ENCODE measurements around the gene PTPMT1.

PTPMT1 gene

DNA sequence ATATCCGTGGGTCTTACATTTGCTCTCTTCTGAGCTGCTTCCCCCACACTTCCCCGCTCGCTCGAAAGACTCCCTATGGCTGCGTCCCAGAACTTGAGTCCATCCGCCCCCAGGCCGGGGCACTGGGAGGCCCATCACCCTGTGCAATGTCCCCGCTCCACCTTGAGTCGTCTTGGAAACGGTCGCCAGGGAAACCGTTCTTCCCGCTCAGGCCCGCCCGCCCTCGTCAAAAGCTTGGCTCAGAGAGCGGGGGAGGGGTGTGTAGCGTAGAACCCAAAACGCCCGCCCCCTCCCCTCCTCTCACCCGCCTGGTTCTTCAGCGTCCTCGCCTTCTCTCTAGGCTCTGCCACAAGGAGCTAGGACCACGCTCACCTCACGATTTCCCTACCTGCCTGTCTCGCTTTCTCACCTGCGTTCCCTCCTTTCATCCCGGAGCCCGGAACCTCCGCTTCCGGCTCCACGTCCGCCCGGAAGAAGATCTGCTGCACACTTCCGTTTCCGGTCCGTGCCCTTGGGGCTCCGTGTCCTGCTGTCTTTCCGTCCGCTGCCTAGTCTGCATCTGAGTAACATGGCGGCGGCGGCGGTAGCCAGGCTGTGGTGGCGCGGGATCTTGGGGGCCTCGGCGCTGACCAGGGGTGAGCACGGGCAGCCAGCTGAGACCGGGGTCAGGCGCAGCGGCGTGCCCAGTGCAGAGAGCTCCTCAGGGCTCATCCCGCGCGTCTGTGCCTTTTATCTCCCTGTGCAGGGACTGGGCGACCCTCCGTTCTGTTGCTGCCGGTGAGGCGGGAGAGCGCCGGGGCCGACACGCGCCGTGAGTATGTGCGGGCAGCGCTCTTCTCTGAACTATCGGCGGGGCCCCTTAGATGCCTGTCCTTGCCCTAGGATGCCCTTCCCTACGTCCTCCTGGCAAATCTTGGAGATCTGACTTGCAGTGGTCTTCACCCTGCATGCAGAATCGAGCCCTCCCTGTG is 13.4 kb downstream of the PTPMT1 start, which contains the start of the genes KBTBD4 and NDUFS3:
TSS of gene KBTBD4 (minus strand) at position 447 of the 971 bp plus-strand sequence. CDS start at position 428, 19 bp downstream.
TSS of gene NDUFS3 (plus strand) at position 551 of the 971 bp plus-strand sequence. CDS start at position 569, 18 bp downstream.
- DNase-seq (ENCODE audit: extremely low read depth in 1 of 2, low read depth in 1 of 2), result peak; percentile 73 to 75

DNA sequence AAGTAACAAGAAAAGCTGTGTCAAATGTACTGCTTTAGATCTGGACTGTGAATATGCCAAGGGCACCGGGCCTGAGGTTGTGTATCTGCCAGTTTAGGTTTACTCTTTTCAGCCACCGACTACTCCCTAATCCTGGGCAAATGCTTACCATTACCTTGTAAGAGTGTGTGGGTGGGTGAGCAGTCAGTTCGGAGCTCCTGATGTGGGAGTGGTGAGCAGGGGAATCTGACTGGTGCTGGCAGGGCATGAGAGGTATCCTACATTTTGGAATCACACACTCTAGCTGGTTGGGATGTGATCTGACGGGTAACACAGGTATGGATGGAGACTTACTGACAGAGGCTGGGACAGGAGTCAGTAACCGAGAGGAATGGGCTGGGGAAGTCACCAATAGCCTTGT is 18.4 kb downstream of the PTPMT1 start:
- DNase-seq (ENCODE audit: extremely low read depth in 1 of 2, low read depth in 1 of 2), result no peak

DNA sequence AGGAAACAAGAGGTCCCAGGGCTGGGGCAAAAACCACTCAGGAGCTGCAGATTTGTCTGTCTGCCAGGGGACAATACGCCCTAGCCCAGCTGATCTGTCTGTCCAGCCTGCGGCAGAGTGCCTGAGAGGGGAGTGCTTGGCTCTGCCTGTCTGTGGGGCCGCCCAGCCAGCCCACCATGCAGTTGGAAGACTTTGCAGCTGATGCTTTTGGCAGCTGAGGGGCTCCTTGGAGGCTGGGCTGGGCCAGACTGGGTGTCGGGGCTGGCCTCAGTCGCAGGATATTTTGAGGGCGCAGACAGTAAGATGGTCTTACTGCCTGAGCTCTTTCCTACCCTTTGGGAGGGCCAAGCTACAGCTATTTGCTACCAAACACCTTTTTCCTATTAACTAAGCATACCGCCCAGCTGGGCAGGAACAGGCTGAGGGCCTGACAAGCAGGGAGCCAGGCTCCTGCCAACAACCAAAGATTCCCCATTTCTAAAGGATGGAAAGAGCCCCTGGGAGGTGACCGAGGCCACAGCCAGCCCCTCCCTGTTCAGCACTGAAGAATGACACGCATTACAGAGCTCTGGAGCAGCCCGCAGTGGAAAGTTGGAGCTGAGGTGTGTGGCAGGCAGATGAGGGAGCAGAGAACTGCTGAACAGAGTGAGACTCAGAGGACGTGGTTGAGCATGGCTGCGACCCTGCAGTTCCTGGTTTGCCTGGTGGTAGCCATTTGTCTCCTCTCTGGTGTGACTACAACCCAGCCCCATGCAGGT is 20.9 kb downstream of the PTPMT1 start, which contains the start of gene FAM180B:
TSS of gene FAM180B (plus strand) at position 581 of the 758 bp plus-strand sequence. CDS start at position 672, 91 bp downstream.
- DNase-seq (ENCODE audit: extremely low read depth in 1 of 2, low read depth in 1 of 2), result no peak

DNA sequence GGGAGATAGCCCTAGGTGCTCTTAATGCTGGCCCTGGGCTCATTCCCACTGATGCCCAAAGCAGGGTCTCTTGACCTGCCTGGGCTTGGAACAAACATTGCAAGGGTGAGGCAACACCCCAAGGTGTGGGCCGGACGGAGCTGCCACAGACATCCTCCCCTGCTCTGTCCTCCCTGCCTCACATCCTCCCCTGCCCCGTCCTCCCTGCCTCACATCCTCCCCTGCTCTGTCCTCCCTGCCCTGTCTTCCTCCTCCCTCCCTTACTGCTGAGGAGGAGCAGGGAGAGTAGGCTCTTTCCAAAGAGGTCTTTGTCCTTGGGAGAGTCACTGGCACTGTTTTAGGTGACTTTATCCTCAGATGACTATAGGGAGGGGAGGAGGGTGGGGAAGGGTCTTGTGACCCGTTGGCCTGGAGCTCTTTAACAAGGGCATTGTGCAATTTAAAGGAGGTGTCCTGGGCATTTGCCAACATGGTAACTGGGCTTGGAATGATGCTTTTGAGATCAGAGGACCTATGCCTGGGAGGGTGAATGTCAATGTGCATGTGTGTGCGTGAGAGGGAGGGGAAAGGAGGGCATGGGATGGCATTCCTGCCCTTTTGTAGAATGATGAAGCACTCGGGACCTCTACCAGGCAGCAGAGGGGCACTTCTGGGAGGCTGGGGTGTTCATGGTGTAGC is 21.8 kb downstream of the PTPMT1 start:
- no peak for DNase-seq (ENCODE audit: extremely low read depth in 1 of 2, low read depth in 1 of 2)

DNA sequence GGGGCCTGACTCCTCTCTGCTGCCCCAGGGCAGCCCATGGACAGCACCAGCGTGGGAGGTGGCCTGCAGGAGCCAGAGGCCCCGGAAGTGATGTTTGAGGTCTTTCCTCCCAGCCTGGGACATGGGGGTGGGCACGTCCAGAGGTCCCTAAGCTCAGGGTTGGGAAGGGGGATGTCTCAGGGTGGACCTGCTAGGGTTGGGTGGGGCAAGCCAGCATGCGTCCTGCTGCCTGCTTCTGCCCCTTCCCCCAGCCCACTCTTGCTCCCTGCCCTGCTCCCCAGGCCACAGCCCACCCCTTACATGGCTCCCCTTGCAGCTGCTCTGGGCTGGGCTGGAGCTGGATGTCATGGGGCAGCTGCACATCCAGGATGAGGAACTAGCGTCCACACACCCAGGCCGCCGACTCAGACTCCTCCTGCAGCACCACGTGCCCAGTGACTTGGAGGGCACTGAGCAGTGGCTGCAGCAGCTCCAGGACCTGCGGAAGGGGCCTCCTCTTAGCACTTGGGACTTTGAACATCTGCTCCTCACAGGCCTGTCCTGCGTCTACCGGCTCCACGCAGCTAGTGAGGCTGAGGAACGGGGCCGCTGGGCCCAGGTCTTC is 22.4 kb downstream of the PTPMT1 start:
- no peak for DNase-seq (ENCODE audit: extremely low read depth in 1 of 2, low read depth in 1 of 2)

DNA sequence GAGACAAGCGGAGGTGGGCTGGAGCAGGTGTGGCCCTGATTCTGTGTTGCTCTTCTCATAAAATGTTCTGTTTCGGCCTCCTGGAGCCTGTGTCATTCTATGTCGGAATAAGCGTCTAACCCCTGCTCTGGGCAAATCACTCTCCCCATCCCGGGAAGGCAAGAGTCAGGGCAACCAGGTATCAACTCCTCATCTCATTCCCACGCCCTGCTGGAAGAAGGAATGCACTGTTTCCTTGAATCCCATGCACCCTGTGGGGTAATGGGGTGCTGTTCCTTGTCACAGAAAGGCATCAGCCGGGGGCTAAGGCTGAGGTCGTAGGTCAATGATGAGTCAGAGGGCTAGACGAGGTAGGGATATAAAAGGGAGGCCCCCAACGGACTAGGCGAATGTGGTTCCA is 23.7 kb downstream of the PTPMT1 start:
- DNase-seq (ENCODE audit: extremely low read depth in 1 of 2, low read depth in 1 of 2), result no peak

DNA sequence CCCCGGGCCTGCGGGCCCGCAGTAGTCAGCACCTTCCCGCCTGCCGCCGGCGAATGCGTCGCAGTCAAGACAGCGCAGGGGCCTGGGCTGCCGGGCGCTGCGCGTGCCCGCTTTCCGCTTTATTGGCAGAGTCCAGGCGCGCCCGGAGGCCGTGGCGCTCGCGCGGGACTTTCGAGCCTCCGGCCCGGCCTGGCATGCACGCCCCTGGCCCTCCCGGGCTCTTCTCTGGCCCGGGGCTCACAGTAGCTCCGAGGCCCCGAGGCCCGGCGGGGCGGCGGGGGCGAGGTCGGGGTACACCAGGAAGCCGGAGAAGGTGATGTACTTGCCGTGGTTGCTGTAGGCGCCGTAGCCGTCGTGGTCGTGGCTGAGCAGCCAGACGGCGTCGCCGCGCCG is 24.2 kb downstream of the PTPMT1 start:
- DNase-seq (ENCODE audit: extremely low read depth in 1 of 2, low read depth in 1 of 2), result no peak

DNA sequence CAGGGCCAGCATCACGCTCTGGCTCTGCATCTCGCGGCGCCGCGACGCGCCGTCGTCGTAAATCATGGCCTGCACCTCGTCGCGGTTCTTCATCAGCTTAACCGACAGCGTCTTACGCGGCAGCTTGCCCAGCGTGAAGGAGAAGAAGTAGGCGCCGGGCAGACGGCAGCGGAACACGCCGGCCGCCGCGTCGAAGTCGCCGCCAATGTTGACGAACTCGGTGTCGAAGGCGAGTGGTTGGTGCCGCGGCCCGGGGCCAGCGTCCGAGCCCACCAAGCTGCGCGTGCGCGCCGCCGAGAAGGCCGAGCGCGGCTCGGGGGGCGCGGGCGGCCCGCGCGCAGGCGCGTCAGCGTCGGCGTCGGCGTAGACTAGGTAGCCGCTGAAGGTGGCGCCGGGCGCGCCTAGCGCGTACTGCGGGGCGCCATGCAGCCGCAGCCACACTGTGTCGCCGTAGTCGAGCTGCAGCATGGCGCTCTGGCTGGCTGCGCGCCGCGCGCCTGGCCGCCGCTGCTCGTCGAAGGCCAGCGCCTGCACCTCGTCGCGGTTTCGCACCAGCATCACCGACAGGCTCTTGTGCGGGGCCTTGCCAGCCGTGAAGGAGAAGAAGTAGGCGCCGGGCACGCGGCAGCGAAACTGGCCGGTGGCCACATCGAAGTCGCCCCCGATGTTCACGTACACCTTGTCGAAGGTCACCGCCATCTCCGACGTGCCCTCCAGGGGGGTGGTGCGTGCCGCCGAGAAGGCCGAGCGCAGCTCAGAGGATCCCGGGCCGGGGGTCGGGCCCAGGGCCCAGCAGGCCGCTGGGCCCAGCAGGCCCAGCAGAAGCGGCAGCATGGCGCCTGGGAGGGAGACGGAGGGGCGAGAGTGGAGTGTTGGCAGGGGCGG is 24.8 kb downstream of the PTPMT1 start:
- no peak for DNase-seq (ENCODE audit: extremely low read depth in 1 of 2, low read depth in 1 of 2)

DNA sequence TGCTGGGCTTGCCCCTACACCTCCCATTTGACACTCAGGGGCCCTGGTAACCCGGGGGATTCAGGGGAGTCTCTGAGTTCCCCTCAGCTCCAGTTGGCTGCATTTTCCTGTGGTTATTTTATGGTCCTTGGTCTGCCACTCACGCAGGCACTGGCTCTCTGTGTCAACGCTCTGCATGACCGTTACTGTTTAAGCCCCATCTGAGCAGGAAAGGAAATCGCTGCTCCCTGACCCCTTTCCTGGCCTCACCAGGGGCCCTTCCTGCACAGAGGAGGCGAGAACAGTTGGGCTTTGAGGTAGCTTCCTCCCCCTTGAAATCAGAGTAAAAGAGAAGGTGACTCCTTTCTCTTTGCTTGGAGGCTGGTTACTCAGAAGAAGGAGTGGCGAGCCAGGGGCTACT is 26.4 kb downstream of the PTPMT1 start:
- DNase-seq (ENCODE audit: extremely low read depth in 1 of 2, low read depth in 1 of 2), result no peak

DNA sequence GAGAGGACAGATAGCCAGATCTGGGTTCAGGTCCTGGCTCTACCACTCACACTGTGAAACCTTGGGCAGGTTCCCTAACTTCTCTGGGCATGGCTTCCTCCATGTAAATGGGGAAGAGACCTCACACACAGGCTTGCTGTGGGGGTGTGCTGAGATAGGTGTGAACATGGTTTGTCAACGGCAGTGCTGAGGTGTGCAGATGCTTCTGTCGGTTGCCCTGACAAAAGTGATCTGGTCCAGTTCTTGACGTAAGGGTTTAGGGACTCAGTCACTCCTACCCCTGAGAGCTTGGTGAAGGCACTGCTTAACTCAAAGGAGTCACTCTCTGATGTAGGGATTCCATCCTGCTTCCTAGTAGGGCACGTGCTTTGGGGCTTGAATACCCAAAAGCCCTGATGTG is 26.9 kb downstream of the PTPMT1 start:
- DNase-seq (ENCODE audit: extremely low read depth in 1 of 2, low read depth in 1 of 2), result no peak

DNA sequence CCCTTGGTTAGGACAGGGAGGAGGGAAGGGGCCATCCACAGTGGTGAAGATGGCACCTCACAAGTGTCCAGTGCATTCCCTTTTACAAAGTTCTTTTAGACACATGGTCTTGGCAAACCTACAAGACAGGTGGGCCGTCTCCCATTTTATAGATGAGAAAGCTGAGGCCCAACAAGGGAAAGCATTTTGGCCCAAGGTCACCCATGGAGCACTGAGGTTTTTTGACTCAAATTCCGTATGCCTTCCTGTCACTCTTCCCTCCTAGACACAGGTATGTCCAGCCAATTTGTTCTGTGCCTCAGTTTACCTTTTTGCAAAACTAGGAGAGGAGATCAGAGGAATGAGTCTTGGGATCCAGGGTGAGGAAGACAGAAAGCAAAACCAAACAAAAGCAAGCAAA is 27.6 kb downstream of the PTPMT1 start:
- no peak for DNase-seq (ENCODE audit: extremely low read depth in 1 of 2, low read depth in 1 of 2)

DNA sequence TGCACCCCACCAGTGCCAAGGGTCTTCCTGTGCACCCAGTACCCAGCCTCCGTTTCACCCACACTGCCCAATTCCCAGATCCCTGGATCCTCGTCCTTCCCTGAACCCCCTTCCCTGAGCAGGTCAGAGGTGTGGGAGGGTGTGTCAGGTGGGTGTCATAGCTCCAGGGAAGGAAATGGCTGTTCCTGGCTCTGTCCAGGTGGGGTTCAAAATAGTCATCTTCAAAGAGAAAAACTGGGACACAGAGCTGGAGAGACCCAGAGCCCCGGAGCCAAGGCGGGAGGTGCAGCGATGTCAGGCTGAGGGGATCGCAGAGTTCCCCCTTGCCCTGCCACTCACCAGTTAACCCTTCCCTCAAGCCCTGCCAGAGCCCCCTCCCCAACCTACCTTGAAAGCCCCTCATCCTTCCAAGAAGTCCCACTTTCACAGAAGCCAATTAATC is 28.1 kb downstream of the PTPMT1 start:
- no peak for DNase-seq (ENCODE audit: extremely low read depth in 1 of 2, low read depth in 1 of 2)

DNA sequence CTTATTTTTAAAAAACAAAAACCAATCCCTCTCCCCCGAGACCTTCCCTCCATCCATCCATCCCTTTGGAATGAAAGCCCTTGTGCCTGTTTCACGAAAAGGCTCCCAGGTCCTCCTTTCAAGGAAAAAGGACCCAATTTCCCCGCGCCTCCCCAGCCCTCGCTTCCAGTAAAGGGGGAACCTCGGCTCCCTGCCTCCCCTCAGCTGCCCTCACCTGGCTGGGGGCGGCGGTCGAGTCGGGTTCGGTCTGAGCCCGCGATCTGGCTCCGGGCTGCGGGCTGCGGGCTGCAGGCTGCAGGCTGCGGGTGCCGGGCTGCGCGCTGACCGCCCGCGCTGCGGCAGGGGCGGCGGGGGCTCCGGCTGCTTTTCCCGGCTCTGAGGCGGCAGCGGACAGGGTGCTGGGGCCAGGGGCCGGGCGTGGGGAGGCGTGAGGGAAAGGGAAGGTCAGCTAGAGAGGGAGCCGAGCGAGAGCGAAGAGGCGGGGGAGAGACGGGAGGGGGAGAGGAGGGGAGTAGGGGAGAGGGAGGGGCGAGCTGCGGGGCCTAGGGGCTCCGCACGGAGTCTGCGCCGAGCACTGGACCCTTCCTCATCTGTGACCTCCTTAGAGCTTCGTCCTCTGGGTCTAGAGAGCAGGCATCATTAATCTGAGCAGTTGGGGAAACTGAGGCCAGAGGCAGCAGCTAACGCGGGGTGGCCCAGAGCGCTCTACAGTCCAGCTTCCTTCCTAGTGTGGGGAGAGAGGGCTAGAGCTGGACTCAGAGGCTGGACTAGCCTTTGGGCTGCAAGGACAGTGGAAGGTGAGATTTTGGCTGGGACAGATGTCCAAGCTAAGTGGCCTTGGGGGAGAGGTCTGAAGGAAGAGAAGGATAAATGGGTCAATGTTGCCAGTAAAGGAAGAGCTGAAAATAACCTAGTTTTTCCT is 28.8 kb downstream of the PTPMT1 start, which contains the start of gene C1QTNF4:
TSS of gene C1QTNF4 (minus strand) at position 478 of the 922 bp plus-strand sequence. CDS start 3,601 bp downstream, outside the sequence.
- DNase-seq (ENCODE audit: extremely low read depth in 1 of 2, low read depth in 1 of 2), result no peak

DNA sequence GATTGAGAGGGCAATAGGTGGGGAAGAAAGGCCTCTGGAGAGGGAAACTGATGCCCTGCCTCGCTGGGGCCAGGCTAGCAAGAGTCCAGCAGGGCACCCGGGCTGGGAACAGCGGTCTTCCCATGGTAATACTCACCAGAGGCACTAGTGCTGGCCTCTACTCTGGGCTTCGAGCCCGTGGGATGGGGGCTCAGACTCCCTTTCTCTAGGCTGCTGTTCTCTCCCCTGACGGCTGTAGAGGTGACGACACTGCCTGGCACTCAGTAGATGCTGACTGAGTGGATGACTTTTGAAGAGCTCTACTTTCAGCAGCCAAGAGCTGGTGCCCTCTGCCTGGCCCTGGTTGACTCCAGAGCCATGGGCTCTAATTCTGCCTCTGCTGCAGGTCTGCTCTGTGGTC is 29.6 kb downstream of the PTPMT1 start:
- no peak for DNase-seq (ENCODE audit: extremely low read depth in 1 of 2, low read depth in 1 of 2)

DNA sequence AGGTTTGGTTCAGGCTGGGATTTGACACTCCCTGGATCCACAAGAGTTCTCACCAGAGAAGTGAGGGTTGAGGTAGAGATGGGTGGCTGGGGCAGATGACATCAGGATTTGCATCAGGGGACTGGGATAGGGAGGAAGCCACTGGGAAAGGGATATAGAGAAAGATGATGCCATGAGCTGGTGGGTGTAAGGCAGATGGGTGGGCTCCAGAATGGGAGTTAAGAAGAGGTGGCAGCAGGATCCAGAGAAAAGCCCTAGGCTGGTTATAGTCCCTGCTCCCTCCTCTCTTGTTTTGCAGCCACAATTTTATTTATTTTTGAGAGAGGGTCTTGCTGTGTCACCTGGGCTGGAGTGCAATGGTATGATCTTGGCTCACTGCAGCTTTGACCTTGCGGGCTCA is 30.6 kb downstream of the PTPMT1 start:
- no peak for DNase-seq (ENCODE audit: extremely low read depth in 1 of 2, low read depth in 1 of 2)

DNA sequence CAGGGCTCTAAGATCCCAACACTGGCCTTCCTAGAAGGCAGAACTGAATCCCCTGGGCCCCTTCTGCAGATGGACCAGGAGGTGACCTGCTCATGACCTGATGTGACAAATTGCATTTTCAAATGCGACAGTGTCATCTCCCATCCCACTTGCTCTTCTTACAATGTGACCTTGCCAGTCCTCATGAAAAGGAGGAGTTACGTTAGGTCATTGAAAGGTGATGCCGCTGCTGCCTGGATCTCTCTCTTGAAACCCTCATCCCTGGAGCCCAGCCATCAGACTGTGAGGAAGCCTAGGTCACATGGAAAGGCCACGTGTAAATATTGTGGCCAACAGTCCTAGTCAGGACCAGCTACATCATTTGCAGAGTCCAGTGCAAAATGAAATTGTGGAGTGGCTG is 34.5 kb downstream of the PTPMT1 start:
- DNase-seq (ENCODE audit: extremely low read depth in 1 of 2, low read depth in 1 of 2), result no peak

DNA sequence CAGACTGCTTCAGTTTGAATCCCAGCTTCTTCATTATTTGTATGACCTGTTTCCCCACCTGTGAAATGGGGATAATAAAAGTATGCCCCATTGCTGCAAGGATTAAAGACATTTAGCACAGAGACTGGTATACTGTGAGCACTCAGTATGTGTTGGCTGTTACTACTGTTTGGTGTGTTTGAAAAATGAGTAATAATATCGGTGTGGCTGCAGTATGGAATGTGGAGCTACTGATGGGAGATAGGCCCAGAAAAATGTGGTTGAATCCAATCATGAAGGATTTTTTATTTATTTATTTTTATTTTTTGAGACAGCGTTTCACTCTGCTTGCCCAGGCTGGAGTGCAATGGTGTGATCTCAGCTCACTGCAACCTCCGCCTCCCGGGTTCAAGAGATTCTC is 37.9 kb downstream of the PTPMT1 start:
- DNase-seq (ENCODE audit: extremely low read depth in 1 of 2, low read depth in 1 of 2), result no peak

DNA sequence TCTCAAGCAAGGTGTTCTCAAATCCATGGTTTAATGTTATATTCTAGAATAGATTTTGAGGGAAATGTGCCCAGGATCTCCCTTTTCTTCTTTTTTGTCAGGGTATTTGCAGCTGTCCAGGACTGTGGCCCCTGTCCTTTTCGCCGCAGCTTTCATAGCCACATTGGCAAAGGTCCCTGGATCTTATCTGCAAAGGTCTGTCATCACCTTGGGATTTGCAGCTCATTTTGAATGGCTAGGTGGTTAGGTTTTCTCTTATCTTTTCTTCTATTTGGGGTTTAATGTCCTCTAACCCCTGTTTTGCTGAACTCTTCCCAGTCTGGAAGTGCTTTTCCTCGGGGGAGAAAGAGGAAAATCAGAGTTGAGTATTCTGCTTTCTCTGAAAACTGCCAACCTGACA is 40.5 kb downstream of the PTPMT1 start:
- no peak for DNase-seq (ENCODE audit: extremely low read depth in 1 of 2, low read depth in 1 of 2)
